K562 (cell line): ENCODE data around the gene RSU1.

Source experiments
- GABPB1 ChIP-seq: sonication (generic); formaldehyde crosslinking; IDR thresholded peaks from 2 replicates; pipeline ENCODE4 v1.8.0; 2022; ENCODE audit warnings: mild to moderate bottlenecking, missing genetic modification reagents
- POLR2AphosphoS5 ChIP-seq: IDR thresholded peaks from 2 replicates; pipeline ENCODE4 v1.6.1; 2011; ENCODE audit warnings: mild to moderate bottlenecking, low read depth, low read length, moderate library complexity; ENCODE audit not compliant: control insufficient read depth, insufficient read depth
- ZNF174 ChIP-seq: fragments of 250-450 bp; sonication (Bioruptor Pico); IDR thresholded peaks from 2 replicates; pipeline ENCODE4 v1.4.0; 2020; ENCODE audit warnings: mild to moderate bottlenecking
- TF ChIP-seq, protein P1 (sequence below), 3 experiments: IDR thresholded peaks in 2 of 3; conservative IDR thresholded peaks in 1 of 3; 2 replicates each; pipeline ENCODE4 v1.5.1; 2011 to 2012; ENCODE audit warnings: low read length in 3 of 3, mild to moderate bottlenecking in 3 of 3, control low read depth in 2 of 3, improper control_type of control experiment in 1 of 3, inconsistent platforms in 1 of 3, low read depth in 1 of 3, mixed read lengths in 1 of 3, moderate library complexity in 1 of 3; ENCODE audit not compliant: insufficient read depth in 2 of 3

DNA sequence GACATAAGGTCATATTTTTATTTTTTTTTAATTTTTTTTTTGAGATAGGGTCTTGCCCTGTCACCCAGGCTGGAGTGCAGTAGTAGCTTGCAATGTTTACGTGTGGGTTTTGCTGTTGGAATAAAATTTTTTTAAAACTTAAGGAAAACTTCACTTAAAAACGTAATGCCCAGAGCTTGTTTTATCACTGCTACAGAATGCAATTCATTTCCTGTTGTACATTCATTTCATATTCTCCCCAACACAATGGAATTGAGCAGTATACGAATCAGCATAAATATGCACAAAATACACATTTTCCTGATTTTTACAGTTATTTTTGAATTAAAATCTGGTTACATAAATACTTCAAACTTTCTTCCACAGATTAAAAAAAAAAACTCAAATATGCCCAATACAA lies 40.3 kb downstream of the RSU1 start:
- TF ChIP-seq ZNF174, result no peak
- no peak for TF ChIP-seq POLR2AphosphoS5
- TF ChIP-seq, protein P1, sequence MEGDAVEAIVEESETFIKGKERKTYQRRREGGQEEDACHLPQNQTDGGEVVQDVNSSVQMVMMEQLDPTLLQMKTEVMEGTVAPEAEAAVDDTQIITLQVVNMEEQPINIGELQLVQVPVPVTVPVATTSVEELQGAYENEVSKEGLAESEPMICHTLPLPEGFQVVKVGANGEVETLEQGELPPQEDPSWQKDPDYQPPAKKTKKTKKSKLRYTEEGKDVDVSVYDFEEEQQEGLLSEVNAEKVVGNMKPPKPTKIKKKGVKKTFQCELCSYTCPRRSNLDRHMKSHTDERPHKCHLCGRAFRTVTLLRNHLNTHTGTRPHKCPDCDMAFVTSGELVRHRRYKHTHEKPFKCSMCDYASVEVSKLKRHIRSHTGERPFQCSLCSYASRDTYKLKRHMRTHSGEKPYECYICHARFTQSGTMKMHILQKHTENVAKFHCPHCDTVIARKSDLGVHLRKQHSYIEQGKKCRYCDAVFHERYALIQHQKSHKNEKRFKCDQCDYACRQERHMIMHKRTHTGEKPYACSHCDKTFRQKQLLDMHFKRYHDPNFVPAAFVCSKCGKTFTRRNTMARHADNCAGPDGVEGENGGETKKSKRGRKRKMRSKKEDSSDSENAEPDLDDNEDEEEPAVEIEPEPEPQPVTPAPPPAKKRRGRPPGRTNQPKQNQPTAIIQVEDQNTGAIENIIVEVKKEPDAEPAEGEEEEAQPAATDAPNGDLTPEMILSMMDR (IDR thresholded peaks at IDR 0.05 in 2 of 3, conservative IDR thresholded peaks at IDR 0.05 in 1 of 3; ENCODE audit: insufficient read depth in 2 of 3, low read depth in 1 of 3, low read length in 3 of 3), result no peak
- no peak for TF ChIP-seq GABPB1 (CRISPR knock-in tag)
